Psoas muscle (tissue), 8 donors: ENCODE measurements around the gene MTFMT. TPM values are rescaled to one million over a fixed set of nuclear protein-coding genes. Genes with fewer than 3 reads are reported as not detected.

ENCODE experiments used
- ATAC-seq, 4 donors: fragments of 200-7000 bp; cut with Tn5 transposase; one replicate each; pipeline ENCODE4 v1.9.1; 2020; ENCODE audit warnings: moderate library complexity in 3 of 4, mild to moderate bottlenecking in 2 of 4
- DNase-seq, 2 donors: peaks; one replicate each; pipeline ENCODE4 v3.0.0-alpha.2; 2020
- H3K27ac ChIP-seq: fragments of 200-600 bp; one replicate; pipeline ENCODE4 v1.8.0; 2022
- H3K27me3 ChIP-seq, 3 donors: fragments of 200-600 bp in 1 of 3; one replicate each; pipeline versions ENCODE4 v1.6.1 to v1.8.0; 2013 to 2022; ENCODE audit warnings: low read length in 2 of 3, mild to moderate bottlenecking in 2 of 3, moderate library complexity in 1 of 3; ENCODE audit not compliant: insufficient read depth in 3 of 3
- H3K36me3 ChIP-seq, 2 donors: fragments of 200-600 bp in 1 of 2; one replicate each; pipeline versions ENCODE4 v1.6.1 to v1.8.0; 2013 to 2022; ENCODE audit warnings: low read depth in 1 of 2, mild to moderate bottlenecking in 1 of 2, moderate library complexity in 1 of 2; ENCODE audit not compliant: insufficient read depth in 1 of 2
- H3K4me1 ChIP-seq: fragments of 200-600 bp; one replicate; pipeline ENCODE4 v1.8.0; 2022
- H3K4me3 ChIP-seq: fragments of 200-600 bp; one replicate; pipeline ENCODE4 v1.8.0; 2022; ENCODE audit warnings: mild to moderate bottlenecking
- H3K9me3 ChIP-seq: fragments of 200-600 bp; one replicate; pipeline ENCODE4 v1.8.0; 2022
- CTCF ChIP-seq: fragments of 200-600 bp; IDR thresholded peaks from one replicate; pipeline ENCODE4 v1.8.0; 2022; ENCODE audit warnings: antibody characterized with exemption
- WGBS, 3 donors: extraction: QIAGEN DNeasy Blood & Tissue Kit; methylation state at CpG; one replicate each; pipeline versions ENCODE4 v1.1.6 to v1.1.7; 2013; 5-methylcytosine and 5-hydroxymethylcytosine counted together
- intact Hi-C, 2 donors: fragments of 100-400 bp; cut with DNase I; formaldehyde crosslinking; loops; one replicate each; pipeline versions ENCODE4 v1.11.0 to v1.14.2; 2022
- polyA plus RNA-seq, 3 donors: library from polyadenylated mRNA; stranded (reverse); fragments of 200-250 nt; gene quantifications; one replicate each; pipeline ENCODE4 v1.2.3, GENCODE V29; 2013
- total RNA-seq, 4 donors: library from RNA; stranded (reverse); fragmentation: NEBNext Ultra II Directional in 2 of 4; extraction: Animal tissue kit (Norgen Biotek cat#: 25700) in 2 of 4; gene quantifications; one replicate each; pipeline versions ENCODE4 v1.2.1 to v1.2.4, GENCODE V29; 2021 to 2023
- donor health status: healthy with polysubstance abuse.
- donor health status: DM: no; HTN: no; CAD: no; lungs with moderate emphysema.
- donor health status: Bipolar disorder and iron deficiency.
- donor health status: healthy.
- donor health status: DM: yes; HTN: yes; CAD: no.
- donor health status: DM: no; HTN: no; CAD: no.
- donor health status: DM: no; HTN: no; CAD: no.
- donor health status: DM: yes; HTN: yes; CAD: no.

The MTFMT gene
- total and polyA plus RNA-seq, 7 donors = 9.4 to 18.1 (median 14.0) TPM

- no peak for ATAC-seq
- intact Hi-C loops = no loop called here
- H3K27ac ChIP-seq = no peak overlapping the region
- no peak for TF ChIP-seq CTCF
- H3K9me3 ChIP-seq = no peaks in the 10 kb centered on the region
- WGBS, 3 donors = 97 to 99% (median 98%) methylated on average over 2 of the region's 2 CpGs
- H3K27me3 ChIP-seq = no peaks in the 10 kb centered on the region
- no peak overlapping the region for H3K4me3 ChIP-seq
- H3K36me3 ChIP-seq = no peaks in the 10 kb centered on the region
- H3K4me1 ChIP-seq = peaks cover 14% of the 10 kb centered on the region
- DNase-seq = no peak
These were observed 12.3 kb upstream of the MTFMT start for GRCh38 chr15:65041787-65042186.

GRCh38 chr15:65040461-65040860 lies 11.0 kb upstream of the MTFMT start:
- DNase-seq (no peak), ATAC-seq (no peak)
- H3K4me3 ChIP-seq = no peak overlapping the region
- H3K36me3 ChIP-seq = no peaks in the 10 kb centered on the region
- intact Hi-C loops = no loop called here
- peaks cover 14% of the 10 kb centered on the region for H3K4me1 ChIP-seq
- no peak overlapping the region for H3K27ac ChIP-seq
- no peaks in the 10 kb centered on the region for H3K27me3 ChIP-seq
- WGBS, 3 donors = 88 to 93% (median 89%) methylated on average over 6 of the region's 6 CpGs
- H3K9me3 ChIP-seq = no peaks in the 10 kb centered on the region
- TF ChIP-seq CTCF = no peak

DNA sequence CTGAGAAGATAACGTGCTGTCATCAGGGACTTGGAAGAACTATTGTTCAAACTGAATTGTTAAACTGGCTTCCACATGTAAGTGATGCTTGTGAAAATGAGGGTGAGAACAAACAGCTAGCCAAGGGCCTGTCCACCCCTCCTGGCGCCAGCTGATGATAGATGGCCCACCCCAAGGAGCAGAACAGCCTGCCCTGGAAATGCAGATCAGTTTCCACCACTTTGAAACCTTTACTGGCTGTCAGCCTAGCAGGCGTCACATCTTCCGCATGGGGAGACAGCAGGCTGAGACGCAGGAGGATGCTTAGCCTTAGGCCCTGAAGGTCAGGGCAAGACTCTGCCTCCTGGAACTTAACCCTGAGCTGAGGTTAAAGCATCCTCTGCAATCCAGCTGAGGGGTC lies 9.4 kb upstream of the MTFMT start:
- Histone ChIP-seq H3K27ac (no peak overlapping the region), H3K27me3 (no peaks in the 10 kb centered on the region), H3K9me3 (no peaks in the 10 kb centered on the region), H3K4me3 (no peak overlapping the region), H3K4me1 (peaks cover under 1% of the 10 kb centered on the region), H3K36me3 (no peaks in the 10 kb centered on the region)
- TF ChIP-seq CTCF = no peak
- no peak for ATAC-seq
- DNase-seq = no peak
- 63 to 70% (median 64%) methylated on average over 5 of the region's 5 CpGs for WGBS, 3 donors
- intact Hi-C loops = loop anchor here in 1 of 2 donors (10.0 kb wide), 1 partner anchor 256 kb away; the partner anchor contains the start of gene RNU5A-1

DNA sequence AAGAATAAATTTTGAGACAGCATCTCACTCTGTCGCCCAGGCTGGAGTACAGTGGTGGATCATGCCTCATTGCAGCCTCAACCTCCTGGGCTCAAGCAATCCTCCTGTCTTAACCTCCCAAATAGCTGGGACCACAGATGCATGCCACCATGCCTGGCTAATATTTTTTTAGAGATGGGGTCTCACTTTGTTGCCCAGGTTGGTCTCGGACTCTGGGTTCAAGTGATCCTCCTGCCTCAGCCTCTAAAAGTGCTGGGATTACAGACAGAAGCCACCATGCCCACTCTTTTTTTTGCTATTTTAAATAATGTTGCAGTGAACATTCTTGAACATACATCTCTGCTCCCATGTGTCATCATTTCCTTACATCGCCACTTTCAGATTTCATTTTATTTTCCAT lies 9.0 kb upstream of the MTFMT start:
- H3K36me3 ChIP-seq = no peaks in the 10 kb centered on the region
- TF ChIP-seq CTCF = no peak
- H3K4me3 ChIP-seq = no peak overlapping the region
- ATAC-seq = no peak
- intact Hi-C loops = loop anchor here in 1 of 2 donors (10.0 kb wide), 1 partner anchor 256 kb away; the partner anchor contains the start of gene RNU5A-1
- no peak overlapping the region for H3K27ac ChIP-seq
- DNase-seq = no peak
- no peaks in the 10 kb centered on the region for H3K27me3 ChIP-seq
- peaks cover 5% of the 10 kb centered on the region for H3K4me1 ChIP-seq
- no peaks in the 10 kb centered on the region for H3K9me3 ChIP-seq
- WGBS, 3 donors = 95 to 97% (median 96%) methylated on average over 3 of the region's 3 CpGs

GRCh38 chr15:65037309-65037708 lies 7.9 kb upstream of the MTFMT start:
- no peaks in the 10 kb centered on the region for H3K9me3 ChIP-seq
- intact Hi-C loops = loop anchor here in 1 of 2 donors (10.0 kb wide), 1 partner anchor 257 kb away; the partner anchor contains the start of gene RNU5A-1
- DNase-seq = no peak

More at GRCh38 chr15:65037309-65037708, 7.9 kb upstream of the MTFMT start:
- WGBS, 3 donors = 87 to 96% (median 88%) methylated on average over 1 of the region's 1 CpG
- H3K4me3 ChIP-seq = no peak overlapping the region
- peaks cover 5% of the 10 kb centered on the region for H3K4me1 ChIP-seq
- no peak for ATAC-seq
- H3K27me3 ChIP-seq = no peaks in the 10 kb centered on the region
- no peak for TF ChIP-seq CTCF
- no peaks in the 10 kb centered on the region for H3K36me3 ChIP-seq
- no peak overlapping the region for H3K27ac ChIP-seq
